Measurements from ENCODE around the gene MPZL1.

GRCh38 chr1:167722152-167722869 is 529 bp downstream of the MPZL1 start:
- TF ChIP-seq SIN3A (IDR thresholded peaks at IDR 0.05; ENCODE audit: low read depth): no peak
- TF ChIP-seq CTCF (IDR thresholded peaks at IDR 0.05 in 2 of 3, conservative IDR thresholded peaks at IDR 0.05 in 1 of 3; ENCODE audit: borderline replicate concordance in 1 of 3, insufficient read depth in 1 of 3, low read depth in 2 of 3, low read length in 2 of 3): no peak
- TF ChIP-seq EZH2 (IDR thresholded peaks at IDR 0.05): no peak
- TF ChIP-seq REST (IDR thresholded peaks at IDR 0.05; ENCODE audit: low read depth): no peak
- TF ChIP-seq POLR2A (IDR thresholded peaks at IDR 0.05; ENCODE audit: borderline replicate concordance, extremely low read depth, insufficient read depth, insufficient read length): no peak
- no peak for TF ChIP-seq JUND (IDR thresholded peaks at IDR 0.05)
- no peak for TF ChIP-seq ZBTB33 (IDR thresholded peaks at IDR 0.05; ENCODE audit: extremely low read depth, insufficient replicate concordance, low read length)
- no peak for TF ChIP-seq YY1 (IDR thresholded peaks at IDR 0.05; ENCODE audit: extremely low read depth, insufficient replicate concordance, low read depth, low read length)
- no peak for TF ChIP-seq FOSL1 (IDR thresholded peaks at IDR 0.05; ENCODE audit: low read depth)
- no peak for TF ChIP-seq MAX (IDR thresholded peaks at IDR 0.05)
- no peak for TF ChIP-seq CEBPB (IDR thresholded peaks at IDR 0.05; ENCODE audit: low read depth)
